ENCODE measurements around the gene TM2D3.

- TF ChIP-seq CTCF (IDR thresholded peaks at IDR 0.05) (no peak), POLR2A (IDR thresholded peaks at IDR 0.05) (no peak), POLR2AphosphoS5 (IDR thresholded peaks at IDR 0.05; ENCODE audit: insufficient read depth in 1 of 2, low read depth in 1 of 2) (no peak)
These were observed 555 bp downstream of the TM2D3 start for GRCh38 chr15:101651554-101652097.
